H1 (cell line): ENCODE results near the gene ARHGAP42. TPM values are rescaled to one million over a fixed set of nuclear protein-coding genes. Genes with fewer than 3 reads are reported as not detected.

ENCODE experiments used
- CTCF ChIA-PET: fragments of 300-600 bp; sonication (Branson Sonifier 250); formaldehyde crosslinking; loops from one replicate; lab custom pipeline; 2021; ENCODE audit not compliant: partially characterized antibody; lab: Charles Lee
- POLR2A ChIA-PET: fragments of 300-600 bp; sonication (Branson Sonifier 250); formaldehyde crosslinking; loops from one replicate; lab custom pipeline; 2021; ENCODE audit warnings: inconsistent platforms; ENCODE audit not compliant: partially characterized antibody; lab: Charles Lee
- DNase-seq, 2 experiments: peaks; one replicate each; pipeline versions ENCODE4 v3.0.0 to v3.0.0-alpha.2; 2010 to 2022; ENCODE audit warnings: low spot score in 2 of 2, low read depth in 1 of 2, mixed read lengths in 1 of 2
- FAIRE-seq: peaks from 2 replicates; lab custom pipeline; 2011; peaks lifted over from hg19 to GRCh38; lab: Jason Lieb, UNC
- H2AFZ ChIP-seq: 2 replicates; pipeline ENCODE4 v1.8.1; 2012; ENCODE audit warnings: low read length, inconsistent platforms
- H2AK5ac ChIP-seq: 2 replicates; pipeline ENCODE4 v1.6.1; 2013; ENCODE audit warnings: low read depth, low read length
- H2BK120ac ChIP-seq: replicated peaks from 2 replicates; pipeline ENCODE3; 2013; ENCODE audit warnings: low read depth, low read length, inconsistent platforms
- H2BK12ac ChIP-seq: 2 replicates; pipeline ENCODE4 v1.6.1; 2013; ENCODE audit warnings: low read depth, low read length
- H2BK15ac ChIP-seq: 2 replicates; pipeline ENCODE4 v1.6.1; 2013; ENCODE audit warnings: low read length
- H2BK20ac ChIP-seq: 2 replicates; pipeline ENCODE4 v1.6.1; 2013; ENCODE audit warnings: low read length
- H2BK5ac ChIP-seq: 2 replicates; pipeline ENCODE4 v1.6.1; 2013; ENCODE audit warnings: low read depth, low read length
- H3K14ac ChIP-seq: 2 replicates; pipeline ENCODE4 v1.6.1; 2013; ENCODE audit warnings: inconsistent platforms; ENCODE audit not compliant: insufficient read length
- H3K18ac ChIP-seq: 2 replicates; pipeline ENCODE4 v1.6.1; 2013; ENCODE audit warnings: low read length; ENCODE audit errors: extremely low read depth
- H3K23ac ChIP-seq: 2 replicates; pipeline ENCODE4 v1.6.1; 2013; ENCODE audit warnings: inconsistent platforms; ENCODE audit not compliant: insufficient read length
- H3K23me2 ChIP-seq: 2 replicates; pipeline ENCODE4 v1.6.1; 2013; ENCODE audit warnings: low read depth, low read length
- H3K27ac ChIP-seq: 2 replicates; pipeline ENCODE4 v1.6.1; 2011; ENCODE audit warnings: low read depth, low read length, inconsistent platforms
- H3K27me3 ChIP-seq, 4 experiments: replicated peaks in 1 of 4; 1 replicate in 1 of 4; 2 replicates in 3 of 4; pipeline versions ENCODE4 v1.6.1 to v1.8.1; 2011 to 2013; ENCODE audit warnings: low read length in 3 of 4, mild to moderate bottlenecking in 3 of 4, inconsistent platforms in 2 of 4, mixed read lengths in 2 of 4, moderate library complexity in 1 of 4; ENCODE audit not compliant: control insufficient read depth in 3 of 4, insufficient read depth in 3 of 4; ENCODE audit errors: extremely low read depth in 1 of 4
- H3K36me3 ChIP-seq, 4 experiments: 2 replicates each; pipeline versions ENCODE4 v1.6.1 to v1.8.1; 2011 to 2013; ENCODE audit warnings: mild to moderate bottlenecking in 4 of 4, low read length in 3 of 4, moderate library complexity in 2 of 4, control low read depth in 1 of 4, inconsistent platforms in 1 of 4; ENCODE audit not compliant: insufficient read depth in 4 of 4, control insufficient read depth in 2 of 4
- H3K4ac ChIP-seq: replicated peaks from 2 replicates; pipeline ENCODE3; 2013; ENCODE audit warnings: low read length, low read depth, mixed read lengths, inconsistent platforms; ENCODE audit not compliant: insufficient read length
- H3K4me1 ChIP-seq, 4 experiments: replicated peaks in 1 of 4; 1 replicate in 1 of 4; 2 replicates in 3 of 4; pipeline versions ENCODE4 v1.6.1 to v1.8.1; 2011 to 2013; ENCODE audit warnings: low read length in 3 of 4, inconsistent platforms in 2 of 4, mixed read lengths in 1 of 4; ENCODE audit not compliant: insufficient read depth in 4 of 4, control insufficient read depth in 3 of 4
- H3K4me2 ChIP-seq, 2 experiments: 2 replicates each; pipeline versions ENCODE4 v1.6.1 to v1.8.1; 2011 to 2013; ENCODE audit warnings: low read depth in 2 of 2, low read length in 2 of 2, control low read depth in 1 of 2, inconsistent platforms in 1 of 2, mild to moderate bottlenecking in 1 of 2; ENCODE audit not compliant: insufficient read depth in 1 of 2
- H3K4me3 ChIP-seq, 4 experiments: fragments of 200-600, 300-600 bp in 1 of 4; sonication (generic), shearing (Covaris generic), sonication (Bioruptor Twin) in 1 of 4; 2 replicates each; pipeline versions ENCODE4 v1.5.1 to v1.8.1; 2011 to 2016; ENCODE audit warnings: low read length in 4 of 4, low read depth in 3 of 4, control low read depth in 2 of 4, inconsistent platforms in 2 of 4, mild to moderate bottlenecking in 2 of 4, mixed read lengths in 1 of 4, moderate library complexity in 1 of 4; ENCODE audit not compliant: insufficient read depth in 2 of 4; ENCODE audit errors: extremely low read depth in 1 of 4
- H3K56ac ChIP-seq: replicated peaks from 2 replicates; pipeline ENCODE3; 2013; ENCODE audit warnings: low read depth, mild to moderate bottlenecking, mixed read lengths, low read length, inconsistent platforms; ENCODE audit not compliant: insufficient read length
- H3K79me1 ChIP-seq: 2 replicates; pipeline ENCODE4 v1.6.1; 2013; ENCODE audit warnings: low read depth, low read length, control low read depth
- H3K79me2 ChIP-seq, 2 experiments: 2 replicates each; pipeline versions ENCODE4 v1.6.1 to v1.8.1; 2012 to 2013; ENCODE audit warnings: low read length in 2 of 2, mild to moderate bottlenecking in 2 of 2, inconsistent platforms in 1 of 2; ENCODE audit not compliant: insufficient read depth in 2 of 2, control insufficient read depth in 1 of 2
- H3K9ac ChIP-seq, 4 experiments: replicated peaks in 1 of 4; 1 replicate in 1 of 4; 2 replicates in 3 of 4; pipeline versions ENCODE4 v1.6.1 to v1.8.1; 2011 to 2013; ENCODE audit warnings: low read depth in 3 of 4, low read length in 3 of 4, control low read depth in 2 of 4, mild to moderate bottlenecking in 2 of 4, moderate library complexity in 2 of 4, inconsistent platforms in 1 of 4; ENCODE audit errors: extremely low read depth in 1 of 4
- H3K9me3 ChIP-seq, 2 experiments: 2 replicates each; pipeline versions ENCODE4 v1.6.1 to v1.8.1; 2012 to 2013; ENCODE audit warnings: mild to moderate bottlenecking in 2 of 2, moderate library complexity in 2 of 2, control low read depth in 1 of 2, inconsistent platforms in 1 of 2, low read depth in 1 of 2, low read length in 1 of 2, mixed read lengths in 1 of 2; ENCODE audit not compliant: insufficient read depth in 2 of 2
- H4K20me1 ChIP-seq, 2 experiments: replicated peaks in 1 of 2; 2 replicates each; pipeline versions ENCODE3 to v1.8.1; 2011 to 2013; ENCODE audit warnings: inconsistent platforms in 2 of 2, low read length in 2 of 2, mild to moderate bottlenecking in 1 of 2; ENCODE audit not compliant: insufficient read depth in 2 of 2, control insufficient read depth in 1 of 2
- H4K5ac ChIP-seq: 2 replicates; pipeline ENCODE4 v1.6.1; 2013; ENCODE audit warnings: low read length, low read depth, mixed read lengths, inconsistent platforms; ENCODE audit not compliant: insufficient read length
- H4K8ac ChIP-seq: 2 replicates; pipeline ENCODE4 v1.8.0; 2013; ENCODE audit warnings: mild to moderate bottlenecking, moderate library complexity, low read length, inconsistent platforms; ENCODE audit not compliant: insufficient read depth; ENCODE audit errors: extremely low read depth
- H4K91ac ChIP-seq: replicated peaks from 2 replicates; pipeline ENCODE3; 2013; ENCODE audit warnings: low read length, mixed read lengths, inconsistent platforms; ENCODE audit not compliant: insufficient read length
- ATF2 ChIP-seq: IDR thresholded peaks from 2 replicates; pipeline ENCODE4 v1.6.1; 2012; ENCODE audit warnings: low read length, inconsistent platforms
- EGR1 ChIP-seq: IDR thresholded peaks from 2 replicates; pipeline ENCODE4 v1.6.1; 2011; ENCODE audit warnings: low read depth, low read length, borderline replicate concordance
- GABPA ChIP-seq: IDR thresholded peaks from 2 replicates; pipeline ENCODE4 v1.6.1; 2011; ENCODE audit warnings: mild to moderate bottlenecking, low read length, moderate library complexity, borderline replicate concordance; ENCODE audit not compliant: insufficient read depth
- GTF2F1 ChIP-seq: IDR thresholded peaks from 2 replicates; pipeline ENCODE4 v1.6.1; 2012; ENCODE audit warnings: low read depth, low read length, improper control_type of control experiment, borderline replicate concordance
- MAX ChIP-seq: IDR thresholded peaks from 2 replicates; pipeline ENCODE4 v1.6.1; 2012; ENCODE audit warnings: inconsistent platforms
- POLR2A ChIP-seq, 2 experiments: IDR thresholded peaks; 1 replicate in 1 of 2; 2 replicates in 1 of 2; pipeline ENCODE4 v1.6.1; 2011; ENCODE audit warnings: low read depth in 2 of 2, low read length in 2 of 2, mild to moderate bottlenecking in 2 of 2; ENCODE audit errors: control extremely low read depth in 1 of 2
- SP2 ChIP-seq: IDR thresholded peaks from 2 replicates; pipeline ENCODE4 v1.6.1; 2012; ENCODE audit warnings: mild to moderate bottlenecking, low read length, inconsistent platforms
- WGBS, 2 experiments: shearing (Covaris generic) in 1 of 2; methylation state at CpG; one replicate each; pipeline versions ENCODE4 v1.1.6 to v1.1.7; 2013 to 2015; ENCODE audit warnings: low lambda C conversion rate in 2 of 2, mixed read lengths in 2 of 2, inconsistent platforms in 1 of 2, low coverage in 1 of 2, missing lambda C conversion rate in 1 of 2; ENCODE audit not compliant: insufficient replicate concordance in 2 of 2, insufficient coverage in 1 of 2, insufficient read length in 1 of 2; ENCODE audit errors: extremely low coverage in 1 of 2, missing lambda C conversion rate in 1 of 2; 5-methylcytosine and 5-hydroxymethylcytosine counted together
- polyA plus RNA-seq, 7 experiments: library from polyadenylated mRNA; depleted of rRNA in 3 of 7; stranded (reverse) in 5 of 7; unstranded in 2 of 7; fragments of >200 nt in 5 of 7; fragments of 200-250 nt in 2 of 7; gene quantifications; 1 replicate in 5 of 7; 2 replicates in 1 of 7; 4 replicates in 1 of 7; pipeline versions ENCODE4 v1.2.1 to v1.2.3, GENCODE V29; 2011 to 2013; ENCODE audit warnings: missing spikeins in 2 of 7, mixed read lengths in 2 of 7
- total RNA-seq: library from RNA; stranded (reverse); fragmentation: NEBNext Ultra II Directional; extraction: Animal tissue kit (Norgen Biotek cat#: 25700); gene quantifications from 2 replicates; pipeline ENCODE4 v1.2.1, GENCODE V29; 2021

The ARHGAP42 gene
- total and polyA plus RNA-seq, 2 of the 8 experiments (the other 6 are each of a cell fraction or from before 2014, with no cell fraction given): 22.2 to 33.5 TPM

GRCh38 chr11:101019870-101020269, 332.8 kb downstream of the ARHGAP42 start:
- H2BK5ac ChIP-seq: no peak overlapping the region
- no peak overlapping the region for H3K56ac ChIP-seq
- ChIA-PET CTCF (interaction anchor here (0.6 to 1.1 kb wide), 2 partner anchors 319 to 446 kb away, joined by 3 read pairs; no protein-coding TSS in a partner anchor), POLR2A (interaction anchor here (0.5 kb wide), 1 partner anchor 327 kb away, joined by 3 read pairs; no protein-coding TSS in a partner anchor)
- no peak overlapping the region for H3K4me2 ChIP-seq
- FAIRE-seq: no peak
- no peak overlapping the region for H3K9ac ChIP-seq
- H3K36me3 ChIP-seq: no peaks in the 10 kb centered on the region
- WGBS, 2 experiments: 94% methylated on average over 1 of the region's 1 CpG; no CpG with 5 or more reads in 1 of the 2 experiments
- H2AK5ac ChIP-seq: no peak overlapping the region
- H4K20me1 ChIP-seq: no peaks in the 10 kb centered on the region
- H2BK12ac ChIP-seq: no peak overlapping the region
- H3K79me2 ChIP-seq: no peaks in the 10 kb centered on the region
- H3K9me3 ChIP-seq: no peaks in the 10 kb centered on the region
- H3K79me1 ChIP-seq: no peaks in the 10 kb centered on the region
- no peak overlapping the region for H3K4me3 ChIP-seq
- H3K23me2 ChIP-seq: no peaks in the 10 kb centered on the region
- 0 out of 2 replicates have a peak overlapping the region, but pooled peaks have one; percentile 39 for H2AFZ ChIP-seq
- no peak overlapping the region for H3K18ac ChIP-seq
- no peak overlapping the region for H3K27ac ChIP-seq
- no peak overlapping the region for H2BK120ac ChIP-seq
- H4K8ac ChIP-seq: no peak overlapping the region
- DNase-seq: no peak
- no peak overlapping the region for H2BK20ac ChIP-seq
- H3K27me3 ChIP-seq: no peaks in the 10 kb centered on the region
- H3K23ac ChIP-seq: no peak overlapping the region
- H3K4me1 ChIP-seq: no peaks in the 10 kb centered on the region
- no peak overlapping the region for H4K5ac ChIP-seq
- no peak overlapping the region for H2BK15ac ChIP-seq
- H3K4ac ChIP-seq: no peak overlapping the region
- no peak overlapping the region for H3K14ac ChIP-seq
- TF ChIP-seq EGR1: no peak
- TF ChIP-seq GABPA: no peak
- no peak for TF ChIP-seq MAX
- no peak for TF ChIP-seq SP2
- no peak for TF ChIP-seq POLR2A (IDR thresholded peaks at IDR 0.05; ENCODE audit: control extremely low read depth in 1 of 2, low read depth in 2 of 2, low read length in 2 of 2)
- TF ChIP-seq ATF2: no peak
- TF ChIP-seq GTF2F1: no peak
- H4K91ac ChIP-seq: no peak overlapping the region
